ENCODE data around the gene TAF11L9.
"Not testable (repeated sequence)": the region's sequence is repeated elsewhere in the genome, so short reads cannot be mapped to it uniquely, and the experiment has no call there.

Gene TAF11L9

GRCh38 chr5:17594255-17594654 lies at the start of gene TAF11L9:
TSS of gene TAF11L9 (minus strand) at chr5:17594394.
- not testable (repeated sequence) for DNase-seq

DNA sequence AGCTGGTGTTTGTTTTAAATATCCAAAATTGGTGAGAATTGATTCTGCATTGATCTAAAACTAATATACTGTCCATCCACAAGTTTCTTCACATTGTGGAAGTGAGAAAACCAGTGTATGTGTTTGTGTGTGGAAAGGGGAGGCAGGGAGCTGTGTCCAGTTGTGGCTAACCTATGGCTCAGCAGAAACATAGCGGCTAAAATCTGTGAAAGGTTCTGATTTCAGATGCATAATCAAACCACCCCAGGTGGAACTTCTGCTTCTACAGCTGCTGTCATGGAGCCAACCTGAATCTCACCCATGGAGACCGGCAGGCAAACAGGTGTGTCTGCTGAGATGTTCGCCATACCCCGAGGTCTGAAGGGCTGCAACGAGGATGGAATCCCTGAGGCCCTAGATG lies 40.0 kb upstream of the TAF11L9 start, which contains the start of gene TAF11L14:
TAF11L14 (plus strand) TSS at position 301 of the 400 bp plus-strand sequence.
- no peak for DNase-seq

DNA sequence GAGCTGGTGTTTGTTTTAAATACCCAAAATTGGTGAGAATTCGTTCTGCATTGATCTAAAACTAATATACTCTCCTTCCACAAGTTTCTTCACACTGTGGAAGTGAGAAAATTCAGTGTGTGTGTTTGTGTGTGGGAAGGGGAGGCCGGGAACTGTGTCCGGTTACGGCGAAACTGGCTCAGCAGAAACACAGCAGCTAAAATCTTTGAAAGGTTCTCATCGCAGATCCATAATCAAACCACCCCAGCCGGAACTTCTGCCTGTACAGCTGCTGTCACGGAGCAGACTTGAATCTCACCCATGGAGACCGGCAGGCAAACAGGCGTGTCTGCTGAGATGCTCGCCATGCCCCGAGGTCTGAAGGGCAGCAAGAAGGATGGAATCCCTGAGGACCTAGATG lies 37.6 kb upstream of the TAF11L9 start, which contains the start of gene TAF11L13:
TAF11L13 (plus strand) TSS at position 301 of the 400 bp plus-strand sequence.
- DNase-seq, result not testable (repeated sequence)

GRCh38 chr5:17625686-17626085 lies 31.5 kb upstream of the TAF11L9 start:
- no peak for DNase-seq

GRCh38 chr5:17620627-17621026 lies 26.4 kb upstream of the TAF11L9 start:
- no peak for DNase-seq

DNA sequence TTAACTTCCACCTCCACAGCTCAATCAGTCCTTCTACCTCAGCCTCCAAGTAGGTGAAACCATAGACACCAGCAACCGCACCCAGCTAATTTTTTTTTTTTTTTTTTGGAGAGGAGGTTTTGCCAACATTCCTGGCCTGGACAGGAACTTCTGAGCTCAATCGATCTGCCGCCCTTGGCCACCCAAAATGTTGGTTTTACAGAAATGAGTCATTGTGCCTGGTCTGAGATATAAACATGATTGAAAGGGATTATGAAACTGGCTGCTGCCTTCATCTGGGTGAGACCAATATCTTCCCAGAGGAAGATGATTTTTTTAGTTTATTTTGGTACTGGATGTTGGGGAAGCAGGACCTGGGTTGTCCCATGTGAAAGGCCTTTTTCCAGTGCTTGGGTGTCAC lies 25.2 kb upstream of the TAF11L9 start:
- no peak for DNase-seq

GRCh38 chr5:17614872-17615605 lies 20.8 kb upstream of the TAF11L9 start:
- DNase-seq, result no peak

GRCh38 chr5:17610092-17610491 lies 15.9 kb upstream of the TAF11L9 start, which contains the start of gene TAF11L12:
TSS of gene TAF11L12 (plus strand) at chr5:17610392.
- DNase-seq, result not testable (repeated sequence)

DNA sequence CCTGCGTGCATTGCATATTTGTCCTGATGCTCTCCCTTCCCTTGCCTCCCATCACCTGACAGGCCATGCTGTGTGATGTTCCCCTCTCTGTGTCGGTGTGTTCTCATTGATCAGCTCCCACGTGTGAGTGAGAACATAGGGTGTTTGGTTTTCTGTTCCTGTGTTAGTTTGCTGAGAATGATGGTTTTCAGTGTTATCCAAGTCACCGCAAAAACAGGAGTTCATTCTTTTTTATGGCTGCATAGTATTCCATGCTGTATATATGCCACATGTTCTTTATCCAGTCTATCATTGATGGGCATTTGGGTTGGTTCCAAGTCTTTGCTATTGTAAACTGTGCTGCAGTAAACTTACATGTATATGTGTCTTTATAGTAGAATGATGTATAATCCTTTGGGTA lies 13.3 kb upstream of the TAF11L9 start:
- DNase-seq, result not testable (repeated sequence)

DNA sequence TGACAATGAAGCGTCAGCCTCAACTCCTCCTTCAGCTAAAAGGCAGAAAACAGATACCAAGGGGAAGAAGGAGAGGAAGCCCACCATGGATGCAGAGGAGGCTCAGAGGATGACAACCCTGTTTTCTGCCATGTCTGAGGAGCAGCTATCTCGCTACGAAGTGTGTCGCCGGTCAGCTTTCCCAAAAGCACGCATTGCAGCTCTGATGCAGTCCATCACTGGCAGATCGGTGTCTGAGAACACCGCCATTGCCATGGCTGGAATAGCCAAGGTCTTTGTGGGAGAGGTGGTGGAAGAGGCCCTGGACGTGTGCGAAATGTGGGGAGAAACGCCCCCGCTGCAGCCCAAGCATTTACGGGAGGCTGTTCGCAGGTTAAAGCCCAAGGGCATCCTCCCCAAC lies 10.8 kb upstream of the TAF11L9 start:
- DNase-seq, result no peak

DNA sequence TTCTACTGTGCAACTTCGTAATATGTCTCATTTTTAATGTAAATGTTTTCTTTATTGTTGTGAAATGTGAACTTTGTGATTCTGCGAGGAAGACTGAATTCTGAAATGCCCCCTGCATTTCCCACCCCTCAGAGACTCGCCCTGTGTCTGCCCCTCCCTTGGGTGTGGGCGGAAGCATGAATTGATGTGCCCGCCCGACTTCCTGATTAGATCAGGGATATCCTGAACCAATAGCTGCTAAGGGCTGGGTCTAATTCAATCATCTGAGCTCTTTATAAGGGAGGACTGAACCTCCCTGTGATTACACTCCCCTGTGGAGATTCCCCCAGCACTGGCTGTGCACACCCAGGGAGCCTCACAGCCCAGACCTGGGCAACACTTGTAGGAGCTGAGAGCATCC lies 9.7 kb upstream of the TAF11L9 start, which contains the start of gene TAF11L11:
TAF11L11 (plus strand) TSS at position 304 of the 400 bp plus-strand sequence.
- not testable (repeated sequence) for DNase-seq

DNA sequence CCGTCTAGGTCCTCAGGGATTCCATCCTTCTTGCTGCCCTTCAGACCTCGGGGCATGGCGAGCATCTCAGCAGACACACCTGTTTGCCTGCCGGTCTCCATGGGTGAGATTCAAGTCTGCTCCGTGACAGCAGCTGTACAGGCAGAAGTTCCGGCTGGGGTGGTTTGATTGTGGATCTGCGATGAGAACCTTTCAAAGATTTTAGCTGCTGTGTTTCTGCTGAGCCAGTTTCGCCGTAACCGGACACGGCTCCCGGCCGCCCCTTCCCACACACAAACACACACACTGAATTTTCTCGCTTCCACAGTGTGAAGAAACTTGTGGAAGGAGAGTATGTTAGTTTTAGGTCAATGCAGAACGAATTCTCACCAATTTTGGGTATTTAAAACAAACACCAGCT lies 3.5 kb upstream of the TAF11L9 start, which contains the start of gene TAF11L10:
TAF11L10 (minus strand) TSS at position 101 of the 400 bp plus-strand sequence.
- DNase-seq, result not testable (repeated sequence)

DNA sequence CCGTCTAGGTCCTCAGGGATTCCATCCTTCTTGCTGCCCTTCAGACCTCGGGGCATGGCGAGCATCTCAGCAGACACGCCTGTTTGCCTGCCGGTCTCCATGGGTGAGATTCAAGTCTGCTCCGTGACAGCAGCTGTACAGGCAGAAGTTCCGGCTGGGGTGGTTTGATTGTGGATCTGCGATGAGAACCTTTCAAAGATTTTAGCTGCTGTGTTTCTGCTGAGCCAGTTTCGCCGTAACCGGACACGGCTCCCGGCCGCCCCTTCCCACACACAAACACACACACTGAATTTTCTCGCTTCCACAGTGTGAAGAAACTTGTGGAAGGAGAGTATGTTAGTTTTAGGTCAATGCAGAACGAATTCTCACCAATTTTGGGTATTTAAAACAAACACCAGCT lies 3.3 kb downstream of the TAF11L9 start, which contains the start of gene TAF11L8:
TAF11L8 (minus strand) TSS at position 101 of the 400 bp plus-strand sequence.
- DNase-seq, result not testable (repeated sequence)

GRCh38 chr5:17585658-17586057 lies 8.5 kb downstream of the TAF11L9 start, which contains the start of gene TAF11L7:
TSS of gene TAF11L7 (minus strand) at chr5:17585758.
- not testable (repeated sequence) for DNase-seq
